ENCODE results near the gene ASIC3.

ASIC3 gene

GRCh38 chr7:151003572-151003971, 44.8 kb upstream of the ASIC3 start:
- TF ChIP-seq CTCF (IDR thresholded peaks at IDR 0.05; ENCODE audit: unreplicated experiment in 3 of 3) = no peak
- Mint-ChIP-seq H3K9me3 (no peaks in the 10 kb centered on the region), H3K4me3 (no peak overlapping the region), H3K4me1 (peaks cover 11% of the 10 kb centered on the region), H3K36me3 (ENCODE audit: low read depth) (no peaks in the 10 kb centered on the region), H3K27me3 (ENCODE audit: low read depth) (peaks cover 3% of the 10 kb centered on the region), H3K27ac (no peak overlapping the region)

GRCh38 chr7:151005566-151005965, 42.8 kb upstream of the ASIC3 start:
- H3K4me3 Mint-ChIP-seq = no peak overlapping the region
- peaks cover 7% of the 10 kb centered on the region for H3K27me3 Mint-ChIP-seq (ENCODE audit: low read depth)
- TF ChIP-seq CTCF (IDR thresholded peaks at IDR 0.05; ENCODE audit: unreplicated experiment in 3 of 3) = no peak
- H3K36me3 Mint-ChIP-seq (ENCODE audit: low read depth) = no peaks in the 10 kb centered on the region
- H3K9me3 Mint-ChIP-seq = no peaks in the 10 kb centered on the region
- H3K27ac Mint-ChIP-seq = peak overlapping the region in 1 of 3 experiments; percentile 44
- peaks cover 17% of the 10 kb centered on the region for H3K4me1 Mint-ChIP-seq

- Mint-ChIP-seq H3K4me3 (no peak overlapping the region), H3K4me1 (peaks cover 25% of the 10 kb centered on the region), H3K27ac (no peak overlapping the region)
Measured at GRCh38 chr7:151006590-151007300, 41.6 kb upstream of the ASIC3 start.

GRCh38 chr7:151007469-151007898, 40.8 kb upstream of the ASIC3 start:
- Mint-ChIP-seq H3K27ac (peak overlapping the region; percentile 50 to 89 (median 85)), H3K4me1 (peaks cover 32% of the 10 kb centered on the region), H3K4me3 (peak overlapping the region in 1 of 3 experiments; percentile 51), H3K27me3 (ENCODE audit: low read depth) (peaks cover 9% of the 10 kb centered on the region), H3K9me3 (no peaks in the 10 kb centered on the region), H3K36me3 (ENCODE audit: low read depth) (no peaks in the 10 kb centered on the region)
- TF ChIP-seq CTCF (IDR thresholded peaks at IDR 0.05; ENCODE audit: unreplicated experiment in 3 of 3) = no peak

More at GRCh38 chr7:151006590-151007300, 41.6 kb upstream of the ASIC3 start:
- Mint-ChIP-seq H3K9me3 (no peaks in the 10 kb centered on the region), H3K36me3 (ENCODE audit: low read depth) (no peaks in the 10 kb centered on the region), H3K27me3 (ENCODE audit: low read depth) (peaks cover 6% of the 10 kb centered on the region)
- no peak for TF ChIP-seq CTCF (IDR thresholded peaks at IDR 0.05; ENCODE audit: unreplicated experiment in 3 of 3)

- no peak for TF ChIP-seq CTCF (IDR thresholded peaks at IDR 0.05; ENCODE audit: unreplicated experiment in 3 of 3)
- Mint-ChIP-seq H3K27me3 (ENCODE audit: low read depth) (peaks cover 14% of the 10 kb centered on the region), H3K4me1 (peaks cover 37% of the 10 kb centered on the region)
Measured at GRCh38 chr7:151008143-151008510, 40.2 kb upstream of the ASIC3 start.

More at GRCh38 chr7:151008143-151008510, 40.2 kb upstream of the ASIC3 start:
- Mint-ChIP-seq H3K27ac (peak overlapping the region; percentile 50 to 89 (median 85)), H3K9me3 (no peaks in the 10 kb centered on the region), H3K4me3 (peak overlapping the region; percentile 30 to 51 (median 40)), H3K36me3 (ENCODE audit: low read depth) (no peaks in the 10 kb centered on the region)
